IMR-90 (cell line): ENCODE data around the gene PHKB. TPM values are rescaled to one million over a fixed set of nuclear protein-coding genes. Genes with fewer than 3 reads are reported as not detected.

Experiments used
- ATAC-seq: fragments of 200-7000 bp; cut with Tn5 transposase; 2 replicates; pipeline ENCODE4 v1.9.1; 2020; ENCODE audit warnings: low read depth, mild to moderate bottlenecking, moderate library complexity
- BruUV-seq: library from RNA; stranded (reverse); fragments of 400-500 nt; replicated peaks from 2 replicates; lab custom pipeline; 2021; lab: Mats Ljungman, UMichigan
- CTCF ChIA-PET: fragments of 300-600 bp; formaldehyde crosslinking; extraction: SDS; loops from one replicate; lab custom pipeline; 2021; ENCODE audit warnings: antibody characterized with exemption; lab: Yijun Ruan, JAX
- POLR2A ChIA-PET: fragments of 300-600 bp; sonication (Branson Sonifier 250); formaldehyde crosslinking; loops from one replicate; lab custom pipeline; 2022; ENCODE audit warnings: antibody characterized with exemption; ENCODE audit not compliant: unreplicated experiment; lab: Charles Lee
- DNase-seq: peaks from one replicate; pipeline ENCODE4 v3.0.0; 2013
- H2AFZ ChIP-seq: replicated peaks from 2 replicates; pipeline ENCODE3; 2013; ENCODE audit warnings: low read length, mild to moderate bottlenecking; ENCODE audit not compliant: poor library complexity
- H2AK5ac ChIP-seq: 2 replicates; pipeline ENCODE4 v1.6.1; 2013; ENCODE audit warnings: low read depth, low read length, inconsistent platforms
- H2AK9ac ChIP-seq: replicated peaks from 2 replicates; pipeline ENCODE3; 2013; ENCODE audit warnings: mild to moderate bottlenecking, low read depth, low read length, moderate library complexity; ENCODE audit not compliant: poor library complexity
- H2BK120ac ChIP-seq: 2 replicates; pipeline ENCODE4 v1.6.1; 2013; ENCODE audit warnings: low read depth, low read length, inconsistent platforms
- H2BK15ac ChIP-seq: 3 replicates; pipeline ENCODE4 v1.6.1; 2013; ENCODE audit warnings: low read depth, low read length, inconsistent platforms
- H2BK20ac ChIP-seq: 2 replicates; pipeline ENCODE4 v1.6.1; 2013; ENCODE audit warnings: low read depth, mild to moderate bottlenecking, inconsistent platforms, low read length, moderate library complexity
- H2BK5ac ChIP-seq: 2 replicates; pipeline ENCODE4 v1.6.1; 2013; ENCODE audit warnings: mild to moderate bottlenecking, low read depth, low read length, inconsistent platforms; ENCODE audit not compliant: poor library complexity, severe bottlenecking
- H3K14ac ChIP-seq: replicated peaks from 2 replicates; pipeline ENCODE4 v1.6.1; 2013; ENCODE audit warnings: low read depth, low read length, inconsistent platforms
- H3K18ac ChIP-seq: 2 replicates; pipeline ENCODE4 v1.6.1; 2013; ENCODE audit warnings: low read depth, low read length, control low read depth
- H3K23ac ChIP-seq: 2 replicates; pipeline ENCODE4 v1.6.1; 2013; ENCODE audit warnings: low read depth, low read length, inconsistent platforms
- H3K27ac ChIP-seq: 2 replicates; pipeline ENCODE4 v1.5.1; 2013; ENCODE audit warnings: mild to moderate bottlenecking, control low read depth, low read length; ENCODE audit not compliant: insufficient read depth
- H3K27me3 ChIP-seq: 2 replicates; pipeline ENCODE4 v1.6.1; 2013; ENCODE audit warnings: low read length; ENCODE audit not compliant: control insufficient read depth, insufficient read depth
- H3K36me3 ChIP-seq: 2 replicates; pipeline ENCODE4 v1.6.1; 2013; ENCODE audit warnings: low read length, mixed read lengths; ENCODE audit not compliant: control insufficient read depth, insufficient read depth
- H3K4ac ChIP-seq: 2 replicates; pipeline ENCODE4 v1.6.1; 2013; ENCODE audit warnings: low read depth, low read length, inconsistent platforms
- H3K4me1 ChIP-seq: 2 replicates; pipeline ENCODE4 v1.6.1; 2013; ENCODE audit warnings: low read length, mixed read lengths; ENCODE audit not compliant: control insufficient read depth, insufficient read depth
- H3K4me2 ChIP-seq: 2 replicates; pipeline ENCODE4 v1.6.1; 2013; ENCODE audit warnings: low read depth, mild to moderate bottlenecking, control low read depth, low read length, moderate library complexity
- H3K4me3 ChIP-seq: 2 replicates; pipeline ENCODE4 v1.5.1; 2013; ENCODE audit warnings: low read depth, mild to moderate bottlenecking, control low read depth, low read length, moderate library complexity; ENCODE audit not compliant: insufficient read depth
- H3K56ac ChIP-seq: 2 replicates; pipeline ENCODE4 v1.6.1; 2013; ENCODE audit warnings: low read length, inconsistent platforms; ENCODE audit not compliant: insufficient read depth; ENCODE audit errors: extremely low read depth
- H3K79me1 ChIP-seq, 2 experiments: 2 replicates each; pipeline ENCODE4 v1.6.1; 2013; ENCODE audit warnings: low read length in 2 of 2, inconsistent platforms in 1 of 2, low read depth in 1 of 2
- H3K9ac ChIP-seq: 2 replicates; pipeline ENCODE4 v1.6.1; 2013; ENCODE audit warnings: low read depth, low read length, control low read depth
- H3K9me1 ChIP-seq: 2 replicates; pipeline ENCODE4 v1.6.1; 2013; ENCODE audit warnings: low read length, inconsistent platforms; ENCODE audit not compliant: insufficient read depth
- H3K9me3 ChIP-seq: 2 replicates; pipeline ENCODE4 v1.6.1; 2013; ENCODE audit warnings: low read length; ENCODE audit not compliant: control insufficient read depth, insufficient read depth
- H4K20me1 ChIP-seq: 2 replicates; pipeline ENCODE4 v1.6.1; 2013; ENCODE audit warnings: low read length, inconsistent platforms; ENCODE audit not compliant: insufficient read depth
- H4K5ac ChIP-seq: 2 replicates; pipeline ENCODE4 v1.6.1; 2013; ENCODE audit warnings: mild to moderate bottlenecking, low read depth, low read length, control low read depth
- H4K8ac ChIP-seq, 2 experiments: 2 replicates each; pipeline ENCODE4 v1.6.1; 2013; ENCODE audit warnings: low read depth in 2 of 2, low read length in 2 of 2, control low read depth in 1 of 2, inconsistent platforms in 1 of 2
- H4K91ac ChIP-seq: 2 replicates; pipeline ENCODE4 v1.6.1; 2013; ENCODE audit warnings: low read depth, low read length, inconsistent platforms; ENCODE audit not compliant: insufficient read depth
- BHLHE40 ChIP-seq: fragments of 150-350 bp; IDR thresholded peaks from 2 replicates; pipeline ENCODE4 v1.6.1; 2016; ENCODE audit warnings: mild to moderate bottlenecking, low read depth, low read length
- CEBPB ChIP-seq: IDR thresholded peaks from 2 replicates; pipeline ENCODE4 v1.6.1; 2012; ENCODE audit warnings: low read depth, low read length, improper control_type of control experiment
- CTCF ChIP-seq: conservative IDR thresholded peaks from 2 replicates; pipeline ENCODE4 v1.5.1; 2012; ENCODE audit warnings: mild to moderate bottlenecking, low read depth, low read length, improper control_type of control experiment
- ELK1 ChIP-seq: fragments of 150-350 bp; IDR thresholded peaks from 2 replicates; pipeline ENCODE4 v1.6.1; 2016; ENCODE audit warnings: low read depth, mild to moderate bottlenecking, low read length, moderate library complexity, borderline replicate concordance
- FOS ChIP-seq: fragments of 150-350 bp; IDR thresholded peaks from 2 replicates; pipeline ENCODE4 v1.6.1; 2016; ENCODE audit warnings: low read depth, low read length
- MXI1 ChIP-seq: IDR thresholded peaks from 2 replicates; pipeline ENCODE4 v1.6.1; 2012; ENCODE audit warnings: low read depth, mild to moderate bottlenecking, low read length, moderate library complexity, borderline replicate concordance
- RAD21 ChIP-seq: IDR thresholded peaks from 2 replicates; pipeline ENCODE4 v1.6.1; 2012; ENCODE audit warnings: low read length, improper control_type of control experiment
- RCOR1 ChIP-seq: IDR thresholded peaks from 2 replicates; pipeline ENCODE4 v1.6.1; 2012; ENCODE audit warnings: mild to moderate bottlenecking, low read length, improper control_type of control experiment; ENCODE audit not compliant: insufficient replicate concordance
- RFX5 ChIP-seq: IDR thresholded peaks from 2 replicates; pipeline ENCODE4 v1.8.0; 2012; ENCODE audit warnings: low read depth, mild to moderate bottlenecking, low read length, moderate library complexity
- SMC3 ChIP-seq: fragments of 150-350 bp; IDR thresholded peaks from 2 replicates; pipeline ENCODE4 v1.6.1; 2016; ENCODE audit warnings: low read depth, mild to moderate bottlenecking, antibody characterized with exemption, low read length, moderate library complexity
- USF2 ChIP-seq: fragments of 150-350 bp; IDR thresholded peaks from 2 replicates; pipeline ENCODE4 v1.6.1; 2017; ENCODE audit warnings: mild to moderate bottlenecking, antibody characterized with exemption, low read length, low read depth
- WGBS, 2 experiments: methylation state at CpG; one replicate each; pipeline versions ENCODE4 v1.1.5 to v1.1.7; 2013; ENCODE audit warnings: missing lambda C conversion rate in 2 of 2; ENCODE audit not compliant: insufficient read length in 1 of 2; ENCODE audit errors: extremely low coverage in 2 of 2; 5-methylcytosine and 5-hydroxymethylcytosine counted together
- dilution Hi-C: fragments of 300-500 bp; cut with HindIII; formaldehyde crosslinking; loops from one replicate; pipeline ENCODE4 v1.14.3; 2018; ENCODE audit warnings: low sequenced_read_pairs; ENCODE audit not compliant: unreplicated experiment
- in situ Hi-C: fragments of 300-500 bp; cut with MboI; formaldehyde crosslinking; loops from 3 replicates; pipeline ENCODE4 v1.14.3; 2019; ENCODE audit warnings: low sequenced_read_pairs, inconsistent platforms, mixed read lengths
- intact Hi-C: fragments of 100-400 bp; cut with micrococcal nuclease; formaldehyde crosslinking; loops from 2 replicates; pipeline ENCODE4 v1.10.0; 2022
- polyA plus RNA-seq, 3 experiments: library from polyadenylated mRNA; depleted of rRNA; stranded (reverse); fragments of >200 nt; gene quantifications; 2 replicates each; pipeline ENCODE4 v1.2.3, GENCODE V29; 2012; ENCODE audit warnings: low replicate concordance in 1 of 3
- total RNA-seq: library from RNA; depleted of rRNA; stranded (reverse); fragments of >200 nt; gene quantifications from 2 replicates; pipeline ENCODE4 v1.2.3, GENCODE V29; 2012

Gene PHKB
- total and polyA plus RNA-seq, 2 of the 4 experiments (the other 2 are of a cell fraction) = 24.2 to 58.6 TPM

GRCh38 chr16:47687694-47688093 is 226.6 kb downstream of the PHKB start:
- ATAC-seq (no peak), DNase-seq (peak; percentile 15)
- no peaks in the 10 kb centered on the region for H3K4me1 ChIP-seq
- no peak for TF ChIP-seq RAD21
- TF ChIP-seq FOS = no peak
- TF ChIP-seq ELK1 = no peak
- no peak for TF ChIP-seq BHLHE40
- no peak for TF ChIP-seq SMC3
- no peak for TF ChIP-seq CEBPB
- no peak for TF ChIP-seq MXI1
- no peak for TF ChIP-seq RCOR1
- no peak for TF ChIP-seq CTCF
- TF ChIP-seq RFX5 = no peak
- no peak for TF ChIP-seq USF2
- no peak overlapping the region for H4K8ac ChIP-seq
- H3K23ac ChIP-seq = no peak overlapping the region
- no peak overlapping the region for H2AK9ac ChIP-seq
- no peaks in the 10 kb centered on the region for H3K9me1 ChIP-seq
- H3K18ac ChIP-seq = no peak overlapping the region
- H3K9ac ChIP-seq = no peak overlapping the region
- H4K20me1 ChIP-seq = no peaks in the 10 kb centered on the region
- no peak overlapping the region for H3K14ac ChIP-seq
- no CpG with 5 or more reads among the region's 2 CpGs for WGBS, 2 experiments
- in situ Hi-C loops = loop anchor here (10.0 kb wide), 1 partner anchor 63 kb away; no protein-coding TSS in a partner anchor
- no peak overlapping the region for H3K4me3 ChIP-seq
- H2BK20ac ChIP-seq = no peak overlapping the region
- H3K9me3 ChIP-seq = no peaks in the 10 kb centered on the region
- no peak overlapping the region for H3K27ac ChIP-seq
- H4K5ac ChIP-seq = no peak overlapping the region
- BruUV-seq = no TSS peak
- H3K27me3 ChIP-seq = no peaks in the 10 kb centered on the region
- dilution Hi-C loops = no loop called here
- POLR2A ChIA-PET = no interaction called here
- no peak overlapping the region for H2BK120ac ChIP-seq
- H2AFZ ChIP-seq = no peak overlapping the region
- no peak overlapping the region for H2AK5ac ChIP-seq
- H4K91ac ChIP-seq = no peak overlapping the region
- no peak overlapping the region for H3K56ac ChIP-seq
- no peak overlapping the region for H3K4ac ChIP-seq
- H3K36me3 ChIP-seq = peaks cover 7% of the 10 kb centered on the region
- no peak overlapping the region for H2BK5ac ChIP-seq
- no peaks in the 10 kb centered on the region; a peak in 1 of 4 replicates for H3K79me1 ChIP-seq
- H2BK15ac ChIP-seq = no peak overlapping the region
- CTCF ChIA-PET = interaction anchor here (0.6 to 0.7 kb wide), 2 partner anchors 36 to 228 kb away, joined by 3 to 4 read pairs; no protein-coding TSS in a partner anchor
- no peak overlapping the region for H3K4me2 ChIP-seq
- intact Hi-C loops = no loop called here
